DND-41 (cell line): ENCODE results near the gene C22orf42.

Experiments
- ATAC-seq: fragments of 200-7000 bp; cut with Tn5 transposase; 3 replicates; pipeline ENCODE4 v1.9.1; 2021; ENCODE audit warnings: low read depth; ENCODE audit not compliant: insufficient read depth
- DNase-seq: peaks from one replicate; pipeline ENCODE4 v3.0.0-alpha.2; 2020
- H2AFZ ChIP-seq: 2 replicates; pipeline ENCODE4 v1.6.0; 2012; ENCODE audit warnings: low read depth, low read length
- H3K27ac ChIP-seq: 2 replicates; pipeline ENCODE4 v1.5.1; 2012; ENCODE audit warnings: low read length, inconsistent platforms
- H3K27me3 ChIP-seq: fragments of 200-600 bp; sonication (generic); 2 replicates; pipeline ENCODE4 v1.6.0; 2012; ENCODE audit warnings: low read length, mild to moderate bottlenecking, inconsistent platforms; ENCODE audit not compliant: insufficient read depth, poor library complexity
- H3K36me3 ChIP-seq: 2 replicates; pipeline ENCODE4 v1.5.1; 2012; ENCODE audit warnings: low read length, inconsistent platforms; ENCODE audit not compliant: insufficient read depth
- H3K4me1 ChIP-seq: 2 replicates; pipeline ENCODE4 v1.5.1; 2012; ENCODE audit warnings: mild to moderate bottlenecking, low read length; ENCODE audit not compliant: insufficient read depth
- H3K4me2 ChIP-seq: 2 replicates; pipeline ENCODE4 v1.6.0; 2012; ENCODE audit warnings: mild to moderate bottlenecking, moderate library complexity, low read length, inconsistent platforms; ENCODE audit not compliant: insufficient read depth
- H3K4me3 ChIP-seq, 2 experiments: fragments of 200-600 bp in 1 of 2; shearing (Covaris generic) in 1 of 2; 2 replicates each; pipeline ENCODE4 v1.5.1; 2012 to 2016; ENCODE audit warnings: inconsistent platforms in 2 of 2, low read length in 2 of 2, mild to moderate bottlenecking in 2 of 2, low read depth in 1 of 2, moderate library complexity in 1 of 2
- H3K79me2 ChIP-seq: 2 replicates; pipeline ENCODE4 v1.6.0; 2012; ENCODE audit warnings: low read length, inconsistent platforms; ENCODE audit not compliant: insufficient read depth
- H3K9ac ChIP-seq: 2 replicates; pipeline ENCODE4 v1.6.0; 2012; ENCODE audit warnings: low read depth, mild to moderate bottlenecking, inconsistent platforms, low read length, moderate library complexity
- H3K9me3 ChIP-seq: 2 replicates; pipeline ENCODE4 v1.5.1; 2012; ENCODE audit warnings: low read length, moderate library complexity, mild to moderate bottlenecking, inconsistent platforms; ENCODE audit not compliant: insufficient read depth, severe bottlenecking
- H4K20me1 ChIP-seq: 2 replicates; pipeline ENCODE4 v1.6.0; 2012; ENCODE audit warnings: low read length; ENCODE audit not compliant: insufficient read depth
- EZH2 ChIP-seq: IDR thresholded peaks from 3 replicates; pipeline ENCODE4 v1.6.1; 2012; ENCODE audit warnings: borderline replicate concordance, low read depth, mild to moderate bottlenecking, moderate library complexity, low read length, inconsistent platforms; ENCODE audit not compliant: severe bottlenecking
- TF ChIP-seq, protein P1 (sequence below): IDR thresholded peaks from 2 replicates; pipeline ENCODE4 v1.5.1; 2012; ENCODE audit warnings: borderline replicate concordance, low read length, moderate library complexity, mild to moderate bottlenecking; ENCODE audit not compliant: poor library complexity, severe bottlenecking; ENCODE audit errors: extremely low read depth

Gene C22orf42

DNA sequence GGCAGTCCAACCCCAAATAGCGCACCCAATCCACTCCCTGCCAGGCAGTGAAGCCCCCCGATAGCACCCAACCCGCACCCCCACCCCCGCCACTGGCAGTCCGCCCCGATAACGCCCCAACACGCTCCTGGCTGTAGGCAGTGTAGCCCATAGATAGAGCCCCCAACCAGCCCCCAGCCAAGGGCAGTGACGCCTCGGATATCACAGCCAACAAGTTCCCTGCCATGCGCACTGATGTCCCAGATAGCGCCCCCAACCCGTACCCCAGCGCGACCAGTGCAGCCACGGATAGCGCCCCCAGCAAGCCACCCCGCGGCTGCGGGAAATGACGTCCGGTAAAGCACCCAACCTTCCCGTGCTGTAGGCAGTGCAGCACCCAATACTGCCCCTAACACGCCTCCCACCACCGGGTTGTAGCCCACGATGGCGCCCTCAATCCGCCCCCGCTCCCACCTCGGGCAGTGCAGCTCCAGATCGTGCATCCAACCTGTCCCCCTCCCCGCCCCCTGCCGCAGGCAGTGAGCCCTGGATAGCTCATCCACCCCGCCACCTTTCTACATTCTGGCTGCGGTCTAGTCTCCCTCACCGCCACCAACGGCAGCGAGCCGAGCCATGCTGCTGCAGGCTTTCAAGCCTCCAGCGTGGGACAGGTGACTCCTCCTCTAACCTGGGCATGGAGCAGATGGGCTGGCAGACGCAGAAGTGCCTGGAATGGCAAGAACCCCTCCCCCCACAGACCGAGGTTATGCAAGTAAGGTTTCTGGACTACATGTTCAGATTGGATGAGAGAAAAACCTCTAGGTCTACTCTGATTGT, 45.1 kb upstream of the C22orf42 start:
- Histone ChIP-seq H3K79me2 (no peaks in the 10 kb centered on the region), H3K4me3 (no peak overlapping the region), H3K9ac (no peak overlapping the region), H4K20me1 (0 out of 2 replicates have a peak, but pooled peaks cover 4% of the 10 kb centered on the region), H3K4me2 (no peak overlapping the region), H3K4me1 (no peaks in the 10 kb centered on the region), H3K27ac (no peak overlapping the region), H3K36me3 (no peaks in the 10 kb centered on the region), H2AFZ (no peak overlapping the region), H3K9me3 (no peaks in the 10 kb centered on the region), H3K27me3 (peaks cover 3% of the 10 kb centered on the region)
- TF ChIP-seq, protein P1, sequence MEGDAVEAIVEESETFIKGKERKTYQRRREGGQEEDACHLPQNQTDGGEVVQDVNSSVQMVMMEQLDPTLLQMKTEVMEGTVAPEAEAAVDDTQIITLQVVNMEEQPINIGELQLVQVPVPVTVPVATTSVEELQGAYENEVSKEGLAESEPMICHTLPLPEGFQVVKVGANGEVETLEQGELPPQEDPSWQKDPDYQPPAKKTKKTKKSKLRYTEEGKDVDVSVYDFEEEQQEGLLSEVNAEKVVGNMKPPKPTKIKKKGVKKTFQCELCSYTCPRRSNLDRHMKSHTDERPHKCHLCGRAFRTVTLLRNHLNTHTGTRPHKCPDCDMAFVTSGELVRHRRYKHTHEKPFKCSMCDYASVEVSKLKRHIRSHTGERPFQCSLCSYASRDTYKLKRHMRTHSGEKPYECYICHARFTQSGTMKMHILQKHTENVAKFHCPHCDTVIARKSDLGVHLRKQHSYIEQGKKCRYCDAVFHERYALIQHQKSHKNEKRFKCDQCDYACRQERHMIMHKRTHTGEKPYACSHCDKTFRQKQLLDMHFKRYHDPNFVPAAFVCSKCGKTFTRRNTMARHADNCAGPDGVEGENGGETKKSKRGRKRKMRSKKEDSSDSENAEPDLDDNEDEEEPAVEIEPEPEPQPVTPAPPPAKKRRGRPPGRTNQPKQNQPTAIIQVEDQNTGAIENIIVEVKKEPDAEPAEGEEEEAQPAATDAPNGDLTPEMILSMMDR = no peak
- no peak for TF ChIP-seq EZH2
- DNase-seq (no peak), ATAC-seq (no peak)

DNA sequence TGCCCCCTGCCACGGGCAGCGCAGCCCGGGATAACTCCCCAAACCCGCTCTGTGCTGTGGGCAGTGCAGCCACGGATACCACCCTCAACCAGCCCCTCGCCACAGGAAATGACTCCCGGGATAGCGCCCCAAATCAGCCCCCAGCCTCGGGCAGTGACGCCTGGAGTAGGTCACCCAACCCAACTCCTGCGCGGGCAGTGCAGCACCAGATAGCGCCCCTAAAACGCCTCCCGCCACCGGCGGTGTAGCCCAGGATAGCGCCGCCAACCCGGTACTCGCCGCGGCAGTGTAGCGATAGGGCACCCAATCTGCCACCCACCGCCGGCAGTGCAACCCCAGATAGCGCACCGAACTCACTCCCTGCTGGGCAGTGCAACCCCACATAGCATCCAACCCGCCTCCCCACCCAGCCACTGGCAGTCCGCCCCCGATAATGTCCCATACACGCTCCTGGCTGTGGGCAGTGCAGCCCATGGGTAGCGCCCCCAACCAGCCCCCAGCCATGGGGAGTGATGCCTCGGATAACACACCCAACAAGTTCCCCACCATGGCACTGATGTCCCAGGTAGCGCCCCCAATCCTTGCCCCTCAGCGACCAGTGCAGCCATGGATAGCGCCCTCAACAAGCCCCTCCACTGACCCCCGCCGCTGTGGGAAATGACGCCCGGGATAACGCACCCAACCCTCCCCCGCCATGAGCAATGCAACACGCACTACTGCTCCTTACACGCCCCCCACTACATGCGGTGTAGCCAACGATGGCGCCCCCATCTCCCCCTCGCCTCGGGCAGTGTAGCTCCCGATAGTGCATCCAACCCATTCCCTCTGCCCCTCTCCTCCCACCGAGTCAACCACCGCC, 44.3 kb upstream of the C22orf42 start:
- Histone ChIP-seq H2AFZ (no peak overlapping the region), H3K36me3 (no peaks in the 10 kb centered on the region), H3K4me2 (no peak overlapping the region), H3K4me1 (no peaks in the 10 kb centered on the region), H3K79me2 (no peaks in the 10 kb centered on the region), H3K4me3 (no peak overlapping the region), H3K9me3 (no peaks in the 10 kb centered on the region), H3K9ac (no peak overlapping the region), H3K27me3 (peaks cover 10% of the 10 kb centered on the region), H4K20me1 (0 out of 2 replicates have a peak, but pooled peaks cover 4% of the 10 kb centered on the region), H3K27ac (no peak overlapping the region)
- ATAC-seq = no peak
- TF ChIP-seq, protein P1 = no peak
- TF ChIP-seq EZH2 = no peak
- no peak for DNase-seq

DNA sequence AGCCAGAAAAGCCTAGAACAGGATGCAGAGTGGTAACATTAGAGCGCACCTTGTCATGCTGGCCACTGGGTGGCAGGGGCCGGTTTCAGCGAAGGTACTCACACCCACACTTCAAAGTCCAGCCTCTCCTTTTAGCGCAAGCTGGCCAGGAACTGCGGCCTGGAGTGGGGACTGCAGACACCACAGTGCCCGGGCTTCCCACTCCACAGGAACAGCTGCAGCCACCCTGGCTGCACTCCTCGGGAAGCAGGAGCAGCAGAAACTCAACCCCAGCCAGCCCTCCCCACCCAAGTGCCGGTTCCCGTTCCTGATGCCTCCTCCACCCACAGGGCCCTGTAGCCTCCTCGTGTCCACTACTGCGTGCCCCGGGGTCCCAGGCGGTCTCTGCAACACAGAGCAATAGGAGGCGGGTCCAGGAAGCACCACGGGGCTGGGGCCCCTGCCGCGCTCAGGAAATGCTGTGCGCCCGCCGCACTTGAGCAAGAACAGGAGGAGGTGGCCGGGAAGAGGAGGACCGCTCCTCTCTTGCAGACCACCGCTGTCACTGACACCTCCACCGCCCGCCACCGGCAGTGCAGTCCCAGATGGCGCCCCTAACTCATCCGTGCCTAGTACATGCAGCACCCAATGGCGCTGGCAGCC, 43.6 kb upstream of the C22orf42 start:
- Histone ChIP-seq H4K20me1 (0 out of 2 replicates have a peak, but pooled peaks cover 4% of the 10 kb centered on the region), H3K4me1 (no peaks in the 10 kb centered on the region), H3K36me3 (no peaks in the 10 kb centered on the region), H3K4me2 (no peak overlapping the region), H3K9me3 (no peaks in the 10 kb centered on the region), H3K9ac (no peak overlapping the region), H3K27me3 (peaks cover 10% of the 10 kb centered on the region), H3K4me3 (no peak overlapping the region), H3K27ac (no peak overlapping the region), H3K79me2 (no peaks in the 10 kb centered on the region), H2AFZ (no peak overlapping the region)
- ATAC-seq = peak; percentile 49; the same call in 2 of the 3 replicates
- DNase-seq = peak; percentile 19
- TF ChIP-seq EZH2 = no peak
- TF ChIP-seq, protein P1 = peak; percentile 67
